ENCODE results near the gene HSDL1. TPM values are rescaled to one million over a fixed set of nuclear protein-coding genes. Genes with fewer than 3 reads are reported as not detected.

Gene HSDL1
- total and polyA plus RNA-seq, 2 of the 8 experiments (the other 6 are each of a cell fraction or from before 2014, with no cell fraction given), result 25.0 to 55.7 TPM

DNA sequence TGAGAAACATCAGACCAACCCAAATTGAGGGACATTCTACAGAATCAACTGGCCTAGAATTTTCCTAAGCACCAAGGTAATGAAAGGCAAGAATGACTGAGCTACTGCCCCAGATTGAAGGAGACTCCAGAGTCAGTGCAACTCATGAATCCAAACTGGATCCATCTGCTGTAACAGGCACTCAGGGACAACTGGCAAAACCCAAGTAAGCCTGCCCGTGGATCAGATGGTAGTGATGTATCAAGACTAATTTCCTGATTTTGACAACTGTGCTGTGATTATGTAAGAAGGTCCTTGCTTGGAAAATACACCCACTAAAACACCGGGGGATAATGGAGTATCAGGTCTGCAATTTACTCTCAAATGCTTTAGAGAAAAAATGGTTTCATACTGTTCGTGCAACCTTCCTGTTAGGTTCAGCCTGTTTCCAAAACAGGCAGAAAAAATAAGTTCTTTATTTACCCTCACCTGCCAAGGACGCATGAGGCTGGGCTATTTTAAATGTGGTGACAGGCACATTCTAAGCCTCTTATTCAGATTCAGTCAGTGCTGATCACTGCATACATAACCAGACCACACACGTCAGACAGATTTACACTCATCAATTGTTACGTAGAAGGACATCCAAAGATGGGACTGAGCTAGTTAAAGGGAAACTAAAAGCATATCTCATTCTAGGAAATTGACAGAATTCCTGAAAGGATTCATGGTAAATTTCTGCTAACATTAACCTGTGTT, 35.2 kb downstream of the HSDL1 start:
- H2AFZ ChIP-seq (ENCODE audit: low read length), result no peak overlapping the region
- CTCF ChIA-PET (ENCODE audit: partially characterized antibody), result interaction anchor here (1.3 kb wide), 1 partner anchor 66 kb away, joined by 4 read pairs; no protein-coding TSS in a partner anchor
- no peak overlapping the region for H3K56ac ChIP-seq (replicated peaks; ENCODE audit: insufficient read length, low read depth, low read length)
- no peak overlapping the region for H3K14ac ChIP-seq (ENCODE audit: insufficient read length)
- no peak overlapping the region for H2BK5ac ChIP-seq (ENCODE audit: low read depth, low read length)
- H3K4me1 ChIP-seq (replicated peaks in 1 of 4; ENCODE audit: control insufficient read depth in 3 of 4, insufficient read depth in 4 of 4, low read length in 3 of 4), result no peaks in the 10 kb centered on the region
- no peak overlapping the region for H3K27ac ChIP-seq (ENCODE audit: low read depth, low read length)
- no peak overlapping the region for H2AK5ac ChIP-seq (ENCODE audit: low read depth, low read length)
- H3K18ac ChIP-seq (ENCODE audit: extremely low read depth, low read length), result no peak overlapping the region
- no peak overlapping the region for H3K4me2 ChIP-seq (ENCODE audit: insufficient read depth in 1 of 2, low read depth in 2 of 2, low read length in 2 of 2)
- peak overlapping the region in 1 of 4 experiments; percentile 17; a peak in 2 of 7 replicates for H3K9ac ChIP-seq (replicated peaks in 1 of 4; ENCODE audit: extremely low read depth in 1 of 4, low read depth in 3 of 4, low read length in 3 of 4)
- H2BK120ac ChIP-seq (replicated peaks; ENCODE audit: low read depth, low read length), result no peak overlapping the region
- H3K79me1 ChIP-seq (ENCODE audit: low read depth, low read length), result peaks cover 14% of the 10 kb centered on the region; the same call in 1 of the 2 replicates
- H3K23me2 ChIP-seq (ENCODE audit: low read depth, low read length), result no peaks in the 10 kb centered on the region
- H2BK12ac ChIP-seq (ENCODE audit: low read depth, low read length), result no peak overlapping the region
- no peak overlapping the region for H2BK20ac ChIP-seq (ENCODE audit: low read length)
- peaks cover 0 to 4% (median 0%) of the 10 kb centered on the region in 4 experiments; a peak in 3 of 8 replicates for H3K36me3 ChIP-seq (ENCODE audit: control insufficient read depth in 2 of 4, insufficient read depth in 4 of 4, low read length in 3 of 4)
- no peaks in the 10 kb centered on the region for H3K9me3 ChIP-seq (ENCODE audit: insufficient read depth in 2 of 2, low read depth in 1 of 2, low read length in 1 of 2)
- no peak overlapping the region for H3K23ac ChIP-seq (ENCODE audit: insufficient read length)
- no peak overlapping the region for H4K8ac ChIP-seq (ENCODE audit: extremely low read depth, insufficient read depth, low read length)
- peaks cover 16 to 25% of the 10 kb centered on the region in 2 experiments for H4K20me1 ChIP-seq (replicated peaks in 1 of 2; ENCODE audit: control insufficient read depth in 1 of 2, insufficient read depth in 2 of 2, low read length in 2 of 2)
- H2BK15ac ChIP-seq (ENCODE audit: low read length), result no peak overlapping the region
- no peaks in the 10 kb centered on the region for H3K27me3 ChIP-seq (replicated peaks in 1 of 4; ENCODE audit: control insufficient read depth in 3 of 4, extremely low read depth in 1 of 4, insufficient read depth in 3 of 4, low read length in 3 of 4)
- no peak for FAIRE-seq
- POLR2A ChIA-PET (ENCODE audit: partially characterized antibody), result no interaction called here
- no peak overlapping the region for H3K4ac ChIP-seq (replicated peaks; ENCODE audit: insufficient read length, low read depth, low read length)
- peaks cover 7 to 94% of the 10 kb centered on the region in 2 experiments for H3K79me2 ChIP-seq (ENCODE audit: control insufficient read depth in 1 of 2, insufficient read depth in 2 of 2, low read length in 2 of 2)
- DNase-seq (ENCODE audit: low read depth in 1 of 2, low spot score in 2 of 2), result no peak
- no peak overlapping the region for H4K5ac ChIP-seq (ENCODE audit: insufficient read length, low read depth, low read length)
- no peak overlapping the region for H4K91ac ChIP-seq (replicated peaks; ENCODE audit: insufficient read length, low read length)
- WGBS, 2 experiments (ENCODE audit: extremely low coverage in 1 of 2, insufficient coverage in 1 of 2, insufficient read length in 1 of 2, insufficient replicate concordance in 2 of 2, low coverage in 1 of 2, low lambda C conversion rate in 2 of 2, missing lambda C conversion rate in 1 of 2), result 84% methylated on average over 6 of the region's 6 CpGs; no CpG with 5 or more reads in 1 of the 2 experiments
- no peak overlapping the region for H3K4me3 ChIP-seq (ENCODE audit: extremely low read depth in 1 of 4, insufficient read depth in 2 of 4, low read depth in 3 of 4, low read length in 4 of 4)
- TF ChIP-seq TEAD4 (IDR thresholded peaks at IDR 0.05; ENCODE audit: low read depth, low read length) (no peak), TCF12 (IDR thresholded peaks at IDR 0.05; ENCODE audit: low read depth, low read length) (no peak), EP300 (IDR thresholded peaks at IDR 0.05; ENCODE audit: borderline replicate concordance in 1 of 2, low read depth in 2 of 2, low read length in 2 of 2) (no peak), RAD21 (IDR thresholded peaks at IDR 0.05 in 1 of 2, conservative IDR thresholded peaks at IDR 0.05 in 1 of 2; ENCODE audit: low read depth in 2 of 2, low read length in 2 of 2) (no peak), NANOG (IDR thresholded peaks at IDR 0.05; ENCODE audit: insufficient read depth, low read depth, low read length, poor library complexity, severe bottlenecking) (no peak), FOSL1 (IDR thresholded peaks at IDR 0.05; ENCODE audit: insufficient read depth, low read depth, low read length) (no peak), MAFK (IDR thresholded peaks at IDR 0.05; ENCODE audit: low read depth, low read length) (no peak), POLR2AphosphoS5 (IDR thresholded peaks at IDR 0.05; ENCODE audit: low read depth, low read length) (no peak), EZH2 (IDR thresholded peaks at IDR 0.05; ENCODE audit: low read depth, low read length, severe bottlenecking) (no peak), CBX8 (IDR thresholded peaks at IDR 0.05; ENCODE audit: borderline replicate concordance, low read depth, low read length) (no peak), CBX5 (IDR thresholded peaks at IDR 0.05; ENCODE audit: low read depth, low read length) (no peak), TBP (IDR thresholded peaks at IDR 0.05; ENCODE audit: low read depth, low read length) (no peak), SIRT6 (IDR thresholded peaks at IDR 0.05; ENCODE audit: low read length) (no peak)
